ENCODE data around the gene VPS13A.

The VPS13A gene

DNA sequence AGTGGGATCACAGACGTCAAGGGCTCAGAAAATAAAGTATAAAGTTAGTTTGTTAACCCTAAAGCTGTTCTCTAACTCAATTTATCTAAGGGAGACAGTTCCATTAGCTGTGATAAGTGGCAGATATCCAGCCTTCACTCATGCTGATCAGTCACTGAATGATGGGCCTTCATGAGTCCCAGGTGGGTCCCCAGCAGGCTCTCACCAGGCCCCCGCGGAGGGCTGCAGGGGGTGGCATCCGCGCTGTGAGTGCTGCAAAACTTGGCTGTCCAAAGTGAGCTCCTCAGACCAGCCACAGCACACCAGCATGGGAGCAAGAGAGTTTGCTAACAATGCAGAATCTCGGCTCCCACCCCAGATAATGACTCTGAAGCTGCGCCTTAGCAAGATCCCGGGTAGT is 283.6 kb downstream of the VPS13A start:
- no peak for DNase-seq (ENCODE audit: low read depth)

DNA sequence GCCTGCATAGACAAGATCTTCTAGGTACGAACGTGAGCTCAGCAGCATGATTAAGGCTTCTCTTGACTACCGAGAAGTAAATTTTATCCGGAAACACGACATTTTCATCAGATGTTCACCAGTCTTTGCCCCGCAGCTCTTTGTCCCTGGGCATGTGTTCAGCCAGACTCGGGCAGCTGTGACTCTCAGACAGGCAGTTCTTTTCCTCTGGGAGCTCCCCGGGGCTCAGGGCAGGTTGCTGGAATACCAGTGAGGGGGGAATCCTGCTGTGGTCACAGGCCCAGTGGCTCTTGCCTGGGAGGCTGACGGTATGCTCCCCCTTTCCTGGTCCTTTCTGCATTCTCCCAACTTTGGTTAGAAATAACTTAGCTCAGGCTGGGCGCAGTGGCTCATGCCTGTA is 284.7 kb downstream of the VPS13A start:
- DNase-seq (ENCODE audit: low read depth): no peak

DNA sequence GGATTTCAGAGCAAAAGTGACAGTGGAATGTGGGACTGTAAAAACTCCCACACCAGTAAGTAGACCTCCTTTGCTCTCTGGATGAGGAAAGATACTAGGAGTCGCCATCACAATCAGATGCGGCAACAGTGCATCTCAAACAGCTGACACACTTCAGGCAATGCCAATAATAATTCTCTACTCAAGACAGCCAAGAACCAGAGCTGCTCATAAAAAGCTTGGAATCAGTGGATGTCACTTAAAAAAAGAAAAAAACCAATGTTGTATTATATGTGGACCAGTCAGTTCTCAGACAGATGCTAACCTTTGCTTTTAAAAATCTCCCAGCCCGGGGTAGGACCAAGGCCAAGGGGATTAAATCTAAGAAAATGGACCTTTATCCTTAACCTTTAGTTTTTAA is 285.8 kb downstream of the VPS13A start:
- DNase-seq (ENCODE audit: low read depth): no peak

DNA sequence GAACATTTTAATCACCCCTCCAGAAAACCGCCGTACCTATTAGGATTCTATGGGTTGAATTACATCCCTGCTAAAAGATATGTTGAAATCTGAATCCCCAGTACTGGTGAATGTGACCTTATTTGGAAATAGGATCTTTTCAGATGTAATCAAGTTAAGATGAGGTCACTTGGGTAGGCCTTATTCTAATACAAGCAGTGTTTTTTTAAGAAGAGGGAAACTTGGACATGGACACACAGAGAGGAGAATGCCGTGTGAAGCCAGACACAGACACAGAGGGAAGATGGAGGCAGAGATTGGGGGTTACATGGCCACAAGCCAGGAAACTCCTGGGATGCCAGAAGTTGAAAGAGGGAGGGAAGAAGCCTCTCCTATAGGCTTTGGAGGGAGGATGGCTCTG is 287.3 kb downstream of the VPS13A start:
- no peak for DNase-seq (ENCODE audit: low read depth)

DNA sequence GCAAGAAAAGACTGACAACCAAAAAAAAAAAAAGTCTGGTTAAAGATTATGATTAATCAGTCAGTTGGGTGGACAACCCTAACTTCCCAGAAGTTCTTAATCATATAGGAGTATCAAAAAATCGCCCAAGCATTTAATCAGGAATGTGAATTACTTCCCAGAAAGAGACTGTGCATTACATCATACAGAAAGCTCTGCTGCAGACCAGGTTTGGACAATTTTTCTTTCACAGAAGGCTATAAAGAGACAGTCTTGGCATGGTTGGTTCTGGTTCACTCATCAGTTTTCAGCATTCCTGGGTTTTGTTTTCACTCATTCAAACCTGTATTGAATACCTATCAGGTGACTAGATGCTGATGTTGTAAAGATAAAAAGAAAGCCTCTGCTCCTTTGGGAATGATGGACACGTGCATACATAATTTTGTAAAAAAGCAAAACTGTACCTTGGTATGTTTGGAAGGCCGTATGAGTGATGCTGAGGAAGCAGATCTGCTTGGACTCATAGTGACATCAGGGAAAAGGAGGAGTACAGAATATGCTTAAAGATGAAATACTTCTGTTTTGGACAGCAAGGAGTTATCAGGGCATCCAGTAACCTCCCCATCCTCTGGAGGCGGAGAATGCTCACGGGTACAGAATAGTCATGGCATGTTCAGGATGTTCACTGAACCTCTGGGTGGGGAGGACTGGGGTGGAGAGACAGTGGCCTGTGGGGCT is 292.3 kb downstream of the VPS13A start:
- no peak for DNase-seq (ENCODE audit: low read depth)

Measured in stimulated activated CD8-positive, alpha-beta memory T cell treated with anti-CD3 and anti-CD28 coated beads, Interleukin-7, amount 100 ng/mL, for 24 hours (primary cell).